IMR-90 (cell line): ENCODE data around the gene BTF3.

ENCODE experiments used
- CTCF ChIP-seq: conservative IDR thresholded peaks from 2 replicates; pipeline ENCODE4 v1.5.1; 2012; ENCODE audit warnings: mild to moderate bottlenecking, low read depth, low read length, improper control_type of control experiment
- MAFK ChIP-seq: IDR thresholded peaks from 2 replicates; pipeline ENCODE4 v1.6.1; 2012; ENCODE audit warnings: low read depth, low read length, improper control_type of control experiment
- MXI1 ChIP-seq: IDR thresholded peaks from 2 replicates; pipeline ENCODE4 v1.6.1; 2012; ENCODE audit warnings: low read depth, mild to moderate bottlenecking, low read length, moderate library complexity, borderline replicate concordance
- NFE2L2 ChIP-seq: fragments of 150-350 bp; IDR thresholded peaks from 2 replicates; pipeline ENCODE4 v1.6.1; 2016; ENCODE audit warnings: low read depth, mild to moderate bottlenecking, low read length
- RCOR1 ChIP-seq: IDR thresholded peaks from 2 replicates; pipeline ENCODE4 v1.6.1; 2012; ENCODE audit warnings: mild to moderate bottlenecking, low read length, improper control_type of control experiment; ENCODE audit not compliant: insufficient replicate concordance
- SMC3 ChIP-seq: fragments of 150-350 bp; IDR thresholded peaks from 2 replicates; pipeline ENCODE4 v1.6.1; 2016; ENCODE audit warnings: low read depth, mild to moderate bottlenecking, antibody characterized with exemption, low read length, moderate library complexity
- TF ChIP-seq, protein P1 (sequence below): fragments of 150-350 bp; IDR thresholded peaks from 2 replicates; pipeline ENCODE4 v1.6.1; 2017; ENCODE audit warnings: mild to moderate bottlenecking, antibody characterized with exemption, low read length, low read depth

DNA sequence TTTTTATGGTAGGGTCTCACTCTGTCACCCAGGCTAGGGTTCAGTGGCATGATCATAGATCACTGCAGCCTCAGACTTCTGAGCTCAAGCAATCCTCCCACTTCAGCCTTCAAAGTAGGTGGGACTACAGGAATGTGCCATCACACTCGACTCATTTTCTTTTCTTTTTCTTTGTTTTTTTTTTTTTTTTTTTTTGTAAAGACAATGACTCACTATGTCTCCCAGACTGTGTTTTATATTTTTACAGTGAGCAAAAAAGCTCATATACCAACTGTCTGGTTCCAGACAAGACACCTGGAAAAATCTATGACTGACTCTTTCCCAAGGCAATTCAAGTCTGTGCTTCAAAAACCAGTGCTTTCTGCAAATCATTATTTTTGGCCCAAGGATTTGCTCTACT is 38.9 kb upstream of the BTF3 start:
- TF ChIP-seq CTCF (no peak), MXI1 (no peak), MAFK (no peak), SMC3 (no peak), RCOR1 (no peak), NFE2L2 (no peak)
- TF ChIP-seq, protein P1, sequence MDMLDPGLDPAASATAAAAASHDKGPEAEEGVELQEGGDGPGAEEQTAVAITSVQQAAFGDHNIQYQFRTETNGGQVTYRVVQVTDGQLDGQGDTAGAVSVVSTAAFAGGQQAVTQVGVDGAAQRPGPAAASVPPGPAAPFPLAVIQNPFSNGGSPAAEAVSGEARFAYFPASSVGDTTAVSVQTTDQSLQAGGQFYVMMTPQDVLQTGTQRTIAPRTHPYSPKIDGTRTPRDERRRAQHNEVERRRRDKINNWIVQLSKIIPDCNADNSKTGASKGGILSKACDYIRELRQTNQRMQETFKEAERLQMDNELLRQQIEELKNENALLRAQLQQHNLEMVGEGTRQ, result no peak
